DND-41 (cell line): Measurements from ENCODE around the gene SYCP2.

ENCODE experiments used
- ATAC-seq: fragments of 200-7000 bp; cut with Tn5 transposase; 3 replicates; pipeline ENCODE4 v1.9.1; 2021; ENCODE audit warnings: low read depth; ENCODE audit not compliant: insufficient read depth
- DNase-seq: peaks from one replicate; pipeline ENCODE4 v3.0.0-alpha.2; 2020
- H2AFZ ChIP-seq: 2 replicates; pipeline ENCODE4 v1.6.0; 2012; ENCODE audit warnings: low read depth, low read length
- H3K27ac ChIP-seq: 2 replicates; pipeline ENCODE4 v1.5.1; 2012; ENCODE audit warnings: low read length, inconsistent platforms
- H3K27me3 ChIP-seq: fragments of 200-600 bp; sonication (generic); 2 replicates; pipeline ENCODE4 v1.6.0; 2012; ENCODE audit warnings: low read length, mild to moderate bottlenecking, inconsistent platforms; ENCODE audit not compliant: insufficient read depth, poor library complexity
- H3K36me3 ChIP-seq: 2 replicates; pipeline ENCODE4 v1.5.1; 2012; ENCODE audit warnings: low read length, inconsistent platforms; ENCODE audit not compliant: insufficient read depth
- H3K4me1 ChIP-seq: 2 replicates; pipeline ENCODE4 v1.5.1; 2012; ENCODE audit warnings: mild to moderate bottlenecking, low read length; ENCODE audit not compliant: insufficient read depth
- H3K4me2 ChIP-seq: 2 replicates; pipeline ENCODE4 v1.6.0; 2012; ENCODE audit warnings: mild to moderate bottlenecking, moderate library complexity, low read length, inconsistent platforms; ENCODE audit not compliant: insufficient read depth
- H3K4me3 ChIP-seq, 2 experiments: fragments of 200-600 bp in 1 of 2; shearing (Covaris generic) in 1 of 2; 2 replicates each; pipeline ENCODE4 v1.5.1; 2012 to 2016; ENCODE audit warnings: inconsistent platforms in 2 of 2, low read length in 2 of 2, mild to moderate bottlenecking in 2 of 2, low read depth in 1 of 2, moderate library complexity in 1 of 2
- H3K79me2 ChIP-seq: 2 replicates; pipeline ENCODE4 v1.6.0; 2012; ENCODE audit warnings: low read length, inconsistent platforms; ENCODE audit not compliant: insufficient read depth
- H3K9ac ChIP-seq: 2 replicates; pipeline ENCODE4 v1.6.0; 2012; ENCODE audit warnings: low read depth, mild to moderate bottlenecking, inconsistent platforms, low read length, moderate library complexity
- H3K9me3 ChIP-seq: 2 replicates; pipeline ENCODE4 v1.5.1; 2012; ENCODE audit warnings: low read length, moderate library complexity, mild to moderate bottlenecking, inconsistent platforms; ENCODE audit not compliant: insufficient read depth, severe bottlenecking
- H4K20me1 ChIP-seq: 2 replicates; pipeline ENCODE4 v1.6.0; 2012; ENCODE audit warnings: low read length; ENCODE audit not compliant: insufficient read depth
- EZH2 ChIP-seq: IDR thresholded peaks from 3 replicates; pipeline ENCODE4 v1.6.1; 2012; ENCODE audit warnings: borderline replicate concordance, low read depth, mild to moderate bottlenecking, moderate library complexity, low read length, inconsistent platforms; ENCODE audit not compliant: severe bottlenecking
- TF ChIP-seq, protein P1 (sequence below): IDR thresholded peaks from 2 replicates; pipeline ENCODE4 v1.5.1; 2012; ENCODE audit warnings: borderline replicate concordance, low read length, moderate library complexity, mild to moderate bottlenecking; ENCODE audit not compliant: poor library complexity, severe bottlenecking; ENCODE audit errors: extremely low read depth

The SYCP2 gene

DNA sequence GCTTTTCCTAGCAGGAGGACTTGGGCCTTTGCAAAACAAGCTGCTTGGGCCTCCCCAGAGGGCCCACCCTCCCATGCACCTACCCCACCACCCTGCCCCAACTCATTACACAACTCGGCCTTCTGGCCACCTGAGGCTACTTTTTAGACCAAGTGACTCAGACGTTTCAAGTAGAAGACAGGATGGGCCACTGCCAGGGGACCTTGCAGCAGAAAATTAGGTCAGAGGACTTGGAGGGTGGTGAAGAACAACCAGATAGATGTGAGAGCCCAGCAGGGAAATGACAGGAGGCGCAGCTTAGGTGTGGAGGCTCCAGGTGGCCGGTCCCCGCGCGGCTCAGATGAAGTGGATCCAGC is 5.2 kb upstream of the SYCP2 start:
- Histone ChIP-seq H3K27ac (no peak overlapping the region), H3K4me1 (peaks cover 25% of the 10 kb centered on the region), H2AFZ (no peak overlapping the region), H3K27me3 (no peaks in the 10 kb centered on the region), H3K79me2 (peaks cover 19% of the 10 kb centered on the region), H3K4me3 (no peak overlapping the region), H3K9ac (0 out of 2 replicates have a peak overlapping the region, but pooled peaks have one; percentile 2), H4K20me1 (no peaks in the 10 kb centered on the region), H3K36me3 (peaks cover 16% of the 10 kb centered on the region), H3K4me2 (peak overlapping the region; percentile 68; the same call in 1 of the 2 replicates), H3K9me3 (no peaks in the 10 kb centered on the region)
- no peak for ATAC-seq
- DNase-seq = no peak
- TF ChIP-seq EZH2 = no peak
- TF ChIP-seq, protein P1, sequence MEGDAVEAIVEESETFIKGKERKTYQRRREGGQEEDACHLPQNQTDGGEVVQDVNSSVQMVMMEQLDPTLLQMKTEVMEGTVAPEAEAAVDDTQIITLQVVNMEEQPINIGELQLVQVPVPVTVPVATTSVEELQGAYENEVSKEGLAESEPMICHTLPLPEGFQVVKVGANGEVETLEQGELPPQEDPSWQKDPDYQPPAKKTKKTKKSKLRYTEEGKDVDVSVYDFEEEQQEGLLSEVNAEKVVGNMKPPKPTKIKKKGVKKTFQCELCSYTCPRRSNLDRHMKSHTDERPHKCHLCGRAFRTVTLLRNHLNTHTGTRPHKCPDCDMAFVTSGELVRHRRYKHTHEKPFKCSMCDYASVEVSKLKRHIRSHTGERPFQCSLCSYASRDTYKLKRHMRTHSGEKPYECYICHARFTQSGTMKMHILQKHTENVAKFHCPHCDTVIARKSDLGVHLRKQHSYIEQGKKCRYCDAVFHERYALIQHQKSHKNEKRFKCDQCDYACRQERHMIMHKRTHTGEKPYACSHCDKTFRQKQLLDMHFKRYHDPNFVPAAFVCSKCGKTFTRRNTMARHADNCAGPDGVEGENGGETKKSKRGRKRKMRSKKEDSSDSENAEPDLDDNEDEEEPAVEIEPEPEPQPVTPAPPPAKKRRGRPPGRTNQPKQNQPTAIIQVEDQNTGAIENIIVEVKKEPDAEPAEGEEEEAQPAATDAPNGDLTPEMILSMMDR = no peak

DNA sequence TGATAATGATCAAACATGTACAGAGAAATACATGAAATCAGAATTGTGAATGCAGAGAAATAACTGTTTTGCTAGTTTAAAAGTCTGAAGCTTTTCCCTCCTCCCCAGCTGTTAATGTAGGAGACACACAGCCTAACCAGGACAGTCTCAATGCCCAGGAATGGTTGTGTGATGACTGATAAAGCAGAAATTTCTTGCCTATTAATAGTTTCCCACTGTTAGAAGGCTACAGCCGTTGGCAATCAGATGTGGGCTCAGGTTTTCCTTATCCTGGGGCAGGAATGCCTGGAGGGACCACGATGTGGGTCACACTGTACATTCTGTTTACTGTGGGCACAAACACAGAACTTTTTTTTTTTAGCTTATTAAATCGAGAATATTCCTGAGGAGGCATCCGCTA is 4.8 kb upstream of the SYCP2 start:
- Histone ChIP-seq H2AFZ (no peak overlapping the region), H3K4me1 (peaks cover 25% of the 10 kb centered on the region), H3K36me3 (peaks cover 11% of the 10 kb centered on the region; the same call in 1 of the 2 replicates), H3K9ac (no peak overlapping the region), H3K27ac (no peak overlapping the region), H3K4me2 (no peak overlapping the region), H3K9me3 (no peaks in the 10 kb centered on the region), H3K79me2 (peaks cover 19% of the 10 kb centered on the region), H4K20me1 (no peaks in the 10 kb centered on the region), H3K4me3 (no peak overlapping the region), H3K27me3 (no peaks in the 10 kb centered on the region)
- TF ChIP-seq, protein P1 = no peak
- no peak for TF ChIP-seq EZH2
- DNase-seq (no peak), ATAC-seq (no peak)

DNA sequence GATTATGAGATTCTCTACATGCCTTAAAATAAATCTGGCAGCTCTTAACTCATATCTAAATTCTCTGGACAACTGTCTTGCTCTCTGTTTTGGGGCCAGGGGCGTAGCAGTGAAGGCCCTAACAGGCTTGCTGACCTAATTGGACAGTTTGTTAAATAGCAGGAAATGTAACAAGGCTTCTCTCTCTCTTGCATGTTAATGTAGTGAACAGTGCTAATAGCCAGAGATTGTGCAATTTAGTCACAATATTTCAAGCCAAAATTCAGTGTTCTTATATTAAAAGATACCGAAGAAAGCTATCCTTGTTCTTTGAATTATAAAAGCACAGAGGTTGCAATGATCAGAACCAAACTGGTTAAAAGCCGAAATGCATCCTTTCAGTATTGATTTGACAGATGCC is 3.7 kb upstream of the SYCP2 start:
- ATAC-seq = no peak
- Histone ChIP-seq H3K36me3 (peaks cover 1% of the 10 kb centered on the region; the same call in 1 of the 2 replicates), H3K27ac (no peak overlapping the region)

More for the DNA sequence above, 3.7 kb upstream of the SYCP2 start:
- no peaks in the 10 kb centered on the region for H4K20me1 ChIP-seq
- H3K79me2 ChIP-seq = peaks cover 19% of the 10 kb centered on the region
- DNase-seq = no peak
- H3K4me2 ChIP-seq = no peak overlapping the region
- H2AFZ ChIP-seq = no peak overlapping the region
- no peaks in the 10 kb centered on the region for H3K9me3 ChIP-seq
- no peak overlapping the region for H3K9ac ChIP-seq
- peaks cover 23% of the 10 kb centered on the region for H3K4me1 ChIP-seq
- no peaks in the 10 kb centered on the region for H3K27me3 ChIP-seq
- TF ChIP-seq EZH2 = no peak
- TF ChIP-seq, protein P1 = no peak
- H3K4me3 ChIP-seq = no peak overlapping the region
